ENCODE results near the gene MSTO1. TPM values are rescaled to one million over a fixed set of nuclear protein-coding genes. Genes with fewer than 3 reads are reported as not detected.
A peak's percentile ranks its signal among the peaks of the same experiment; 100 is the strongest.
"Not testable (repeated sequence)": the region's sequence is repeated elsewhere in the genome, so short reads cannot be mapped to it uniquely, and the experiment has no call there.

MSTO1 gene
- total and polyA plus RNA-seq, 10 of the 15 experiments (the other 5 are each of a cell fraction or from before 2014, with no cell fraction given): 16.1 to 87.9 (median 46.6) TPM

DNA sequence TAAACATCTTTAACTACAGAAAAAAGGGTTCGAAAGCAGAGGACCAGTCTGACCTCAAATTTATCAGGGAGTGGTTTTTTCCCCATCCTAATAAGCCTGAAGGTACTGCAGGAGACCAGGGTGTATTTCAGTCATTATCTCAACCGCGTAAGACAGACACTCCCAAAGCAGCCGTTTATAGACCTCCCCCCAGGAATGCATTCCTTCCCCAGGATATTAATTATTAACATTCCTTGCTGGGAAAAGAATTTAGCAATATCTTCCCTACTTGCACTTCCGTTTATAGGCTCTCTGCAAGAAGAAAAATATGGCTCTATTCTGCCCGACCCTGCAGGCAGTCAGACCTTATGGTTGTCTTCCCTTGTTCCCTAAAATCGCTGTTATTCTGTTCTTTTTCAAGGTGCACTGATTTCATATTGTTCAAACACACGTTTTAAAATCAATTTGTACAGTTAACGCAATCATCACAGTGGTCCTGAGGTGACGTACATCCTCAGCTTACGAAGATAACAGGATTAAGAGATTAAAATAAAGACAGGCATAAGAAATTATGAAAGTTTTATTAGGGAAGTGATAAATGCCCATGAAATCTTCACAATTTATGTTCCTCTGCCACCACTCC, 32.7 kb downstream of the MSTO1 start:
- H3K9ac ChIP-seq (ENCODE audit: control insufficient read depth, insufficient read depth, low read length); H3K4me2 ChIP-seq (ENCODE audit: control insufficient read depth, insufficient read depth); POLR2A ChIA-PET; H3K9me3 ChIP-seq (replicated peaks; ENCODE audit: control insufficient read depth, insufficient read depth, low read length); H3K4me3 ChIP-seq; H3K79me2 ChIP-seq (ENCODE audit: control insufficient read depth, insufficient read depth, low read length); intact Hi-C loops (cut with micrococcal nuclease; ENCODE audit: unreplicated experiment); H3K36me3 ChIP-seq (ENCODE audit: control insufficient read depth in 2 of 2, insufficient read depth in 2 of 2, low read length in 1 of 2); BruUV-seq (replicated peaks); RAD21 ChIA-PET (ENCODE audit: unreplicated experiment); FAIRE-seq; H4K20me1 ChIP-seq (ENCODE audit: control insufficient read depth, insufficient read depth); SMC1A ChIA-PET (ENCODE audit: uncharacterized antibody, unreplicated experiment); in situ Hi-C loops (cut with MboI); H3K4me1 ChIP-seq (ENCODE audit: control insufficient read depth, insufficient read depth, low read length); DNase-seq (ENCODE audit: low read depth, low spot score); ATAC-seq; H3K27ac ChIP-seq (ENCODE audit: control insufficient read depth, insufficient read depth); CTCF ChIA-PET; H3K27me3 ChIP-seq (replicated peaks in 1 of 2; ENCODE audit: control insufficient read depth in 2 of 2, insufficient read depth in 2 of 2, low read length in 1 of 2); H2AFZ ChIP-seq (ENCODE audit: control insufficient read depth, low read depth, low read length): not testable (repeated sequence)
- 0 out of 2 replicates have a peak, but pooled peaks have one; percentile 28 for TF ChIP-seq CBX5 (IDR thresholded peaks at IDR 0.05; ENCODE audit: low read depth)
- TF ChIP-seq, protein P1, sequence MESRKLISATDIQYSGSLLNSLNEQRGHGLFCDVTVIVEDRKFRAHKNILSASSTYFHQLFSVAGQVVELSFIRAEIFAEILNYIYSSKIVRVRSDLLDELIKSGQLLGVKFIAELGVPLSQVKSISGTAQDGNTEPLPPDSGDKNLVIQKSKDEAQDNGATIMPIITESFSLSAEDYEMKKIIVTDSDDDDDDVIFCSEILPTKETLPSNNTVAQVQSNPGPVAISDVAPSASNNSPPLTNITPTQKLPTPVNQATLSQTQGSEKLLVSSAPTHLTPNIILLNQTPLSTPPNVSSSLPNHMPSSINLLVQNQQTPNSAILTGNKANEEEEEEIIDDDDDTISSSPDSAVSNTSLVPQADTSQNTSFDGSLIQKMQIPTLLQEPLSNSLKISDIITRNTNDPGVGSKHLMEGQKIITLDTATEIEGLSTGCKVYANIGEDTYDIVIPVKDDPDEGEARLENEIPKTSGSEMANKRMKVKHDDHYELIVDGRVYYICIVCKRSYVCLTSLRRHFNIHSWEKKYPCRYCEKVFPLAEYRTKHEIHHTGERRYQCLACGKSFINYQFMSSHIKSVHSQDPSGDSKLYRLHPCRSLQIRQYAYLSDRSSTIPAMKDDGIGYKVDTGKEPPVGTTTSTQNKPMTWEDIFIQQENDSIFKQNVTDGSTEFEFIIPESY (IDR thresholded peaks at IDR 0.05): peak; percentile 79; the same call in 1 of the 2 replicates
- WGBS (ENCODE audit: insufficient coverage, insufficient replicate concordance, low lambda C conversion rate, missing lambda C conversion rate): 61% methylated on average over 11 of the region's 11 CpGs

DNA sequence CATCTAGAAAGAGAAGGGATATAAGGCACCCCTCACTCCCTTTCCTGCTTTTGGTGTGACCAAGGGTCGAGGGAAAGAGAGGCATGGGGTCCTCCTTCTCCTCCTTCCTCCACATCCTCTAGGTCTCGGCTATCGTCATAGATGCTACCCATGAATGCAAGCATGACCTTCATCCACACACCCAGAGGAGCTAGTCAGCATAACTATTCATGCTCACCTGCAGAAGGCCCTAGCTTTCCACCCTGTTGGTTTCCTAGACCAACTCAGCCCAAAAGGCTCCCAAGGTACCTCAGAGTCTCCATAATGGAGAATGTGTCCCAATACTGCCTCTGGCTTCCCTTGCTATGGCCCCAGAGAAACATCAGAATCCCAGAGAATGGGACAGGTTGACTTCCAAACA, 33.2 kb downstream of the MSTO1 start:
- H2AFZ ChIP-seq (ENCODE audit: control insufficient read depth, low read depth, low read length): no peak overlapping the region
- H3K36me3 ChIP-seq (ENCODE audit: control insufficient read depth in 2 of 2, insufficient read depth in 2 of 2, low read length in 1 of 2): no peaks in the 10 kb centered on the region
- no peaks in the 10 kb centered on the region for H4K20me1 ChIP-seq (ENCODE audit: control insufficient read depth, insufficient read depth)
- RAD21 ChIA-PET (ENCODE audit: unreplicated experiment): no interaction called here
- no peak overlapping the region for H3K4me3 ChIP-seq
- POLR2A ChIA-PET: no interaction called here
- no peak overlapping the region for H3K4me2 ChIP-seq (ENCODE audit: control insufficient read depth, insufficient read depth)
- in situ Hi-C loops (cut with MboI): no loop called here
- ATAC-seq: no peak
- intact Hi-C loops (cut with micrococcal nuclease; ENCODE audit: unreplicated experiment): no loop called here
- WGBS (ENCODE audit: insufficient coverage, insufficient replicate concordance, low lambda C conversion rate, missing lambda C conversion rate): 85% methylated on average over 3 of the region's 3 CpGs
- peaks cover 6% of the 10 kb centered on the region; the same call in 2 of the 3 replicates for H3K9me3 ChIP-seq (replicated peaks; ENCODE audit: control insufficient read depth, insufficient read depth, low read length)
- H3K27ac ChIP-seq (ENCODE audit: control insufficient read depth, insufficient read depth): no peak overlapping the region
- no peaks in the 10 kb centered on the region for H3K27me3 ChIP-seq (replicated peaks in 1 of 2; ENCODE audit: control insufficient read depth in 2 of 2, insufficient read depth in 2 of 2, low read length in 1 of 2)
- FAIRE-seq: no peak
- H3K9ac ChIP-seq (ENCODE audit: control insufficient read depth, insufficient read depth, low read length): no peak overlapping the region
- no peak for DNase-seq (ENCODE audit: low read depth, low spot score)
- no TSS peak for BruUV-seq (replicated peaks)
- SMC1A ChIA-PET (ENCODE audit: uncharacterized antibody, unreplicated experiment): no interaction called here
- CTCF ChIA-PET: interaction anchor here (0.6 kb wide), 1 partner anchor 264 kb away, joined by 3 read pairs; no protein-coding TSS in a partner anchor
- no peaks in the 10 kb centered on the region for H3K4me1 ChIP-seq (ENCODE audit: control insufficient read depth, insufficient read depth, low read length)
- no peaks in the 10 kb centered on the region for H3K79me2 ChIP-seq (ENCODE audit: control insufficient read depth, insufficient read depth, low read length)
- TF ChIP-seq CHD4 (IDR thresholded peaks at IDR 0.05) (no peak), MYC (IDR thresholded peaks at IDR 0.05; ENCODE audit: insufficient read depth, insufficient read length, insufficient replicate concordance, low read length, severe bottlenecking) (no peak), EED (IDR thresholded peaks at IDR 0.05; ENCODE audit: low read depth) (no peak), PML (IDR thresholded peaks at IDR 0.05; ENCODE audit: low read length) (no peak), POLR2AphosphoS2 (IDR thresholded peaks at IDR 0.05; ENCODE audit: low read depth, low read length) (no peak), CREM (IDR thresholded peaks at IDR 0.05; ENCODE audit: low read depth) (no peak), TCF12 (IDR thresholded peaks at IDR 0.05; ENCODE audit: low read depth, low read length) (no peak)
- TF ChIP-seq, protein P2, sequence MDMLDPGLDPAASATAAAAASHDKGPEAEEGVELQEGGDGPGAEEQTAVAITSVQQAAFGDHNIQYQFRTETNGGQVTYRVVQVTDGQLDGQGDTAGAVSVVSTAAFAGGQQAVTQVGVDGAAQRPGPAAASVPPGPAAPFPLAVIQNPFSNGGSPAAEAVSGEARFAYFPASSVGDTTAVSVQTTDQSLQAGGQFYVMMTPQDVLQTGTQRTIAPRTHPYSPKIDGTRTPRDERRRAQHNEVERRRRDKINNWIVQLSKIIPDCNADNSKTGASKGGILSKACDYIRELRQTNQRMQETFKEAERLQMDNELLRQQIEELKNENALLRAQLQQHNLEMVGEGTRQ (IDR thresholded peaks at IDR 0.05; ENCODE audit: borderline replicate concordance, low read depth, low read length): no peak
- TF ChIP-seq, protein P3, sequence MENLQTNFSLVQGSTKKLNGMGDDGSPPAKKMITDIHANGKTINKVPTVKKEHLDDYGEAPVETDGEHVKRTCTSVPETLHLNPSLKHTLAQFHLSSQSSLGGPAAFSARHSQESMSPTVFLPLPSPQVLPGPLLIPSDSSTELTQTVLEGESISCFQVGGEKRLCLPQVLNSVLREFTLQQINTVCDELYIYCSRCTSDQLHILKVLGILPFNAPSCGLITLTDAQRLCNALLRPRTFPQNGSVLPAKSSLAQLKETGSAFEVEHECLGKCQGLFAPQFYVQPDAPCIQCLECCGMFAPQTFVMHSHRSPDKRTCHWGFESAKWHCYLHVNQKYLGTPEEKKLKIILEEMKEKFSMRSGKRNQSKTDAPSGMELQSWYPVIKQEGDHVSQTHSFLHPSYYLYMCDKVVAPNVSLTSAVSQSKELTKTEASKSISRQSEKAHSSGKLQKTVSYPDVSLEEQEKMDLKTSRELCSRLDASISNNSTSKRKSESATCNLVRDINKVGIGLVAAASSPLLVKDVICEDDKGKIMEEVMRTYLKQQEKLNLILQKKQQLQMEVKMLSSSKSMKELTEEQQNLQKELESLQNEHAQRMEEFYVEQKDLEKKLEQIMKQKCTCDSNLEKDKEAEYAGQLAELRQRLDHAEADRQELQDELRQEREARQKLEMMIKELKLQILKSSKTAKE (IDR thresholded peaks at IDR 0.05; ENCODE audit: low read depth, poor library complexity, severe bottlenecking): no peak

Measured in GM12878 (cell line).